Loucy (cell line): ENCODE results near the gene NRXN3.

Experiments used
- H2AFZ ChIP-seq: fragments of 200-600 bp; sonication (generic); 2 replicates; pipeline ENCODE4 v1.6.0; 2016; ENCODE audit warnings: antibody characterized with exemption, mild to moderate bottlenecking, low read length, moderate library complexity
- H3F3A ChIP-seq: fragments of 200-600 bp; 2 replicates; pipeline ENCODE4 v1.6.0; 2016; ENCODE audit warnings: antibody characterized with exemption, low read depth, mild to moderate bottlenecking
- H3K27me3 ChIP-seq: fragments of 200-600 bp; sonication (generic); 2 replicates; pipeline ENCODE4 v1.6.1; 2014; ENCODE audit warnings: low read length, mild to moderate bottlenecking; ENCODE audit not compliant: insufficient read depth, poor library complexity, severe bottlenecking
- H3K36me3 ChIP-seq: fragments of 200-600 bp; sonication (generic); 2 replicates; pipeline ENCODE4 v1.6.1; 2016; ENCODE audit warnings: low read length; ENCODE audit not compliant: insufficient read depth
- H3K4me1 ChIP-seq: fragments of 200-600 bp; sonication (generic); 2 replicates; pipeline ENCODE4 v1.5.1; 2014; ENCODE audit warnings: low read length, mild to moderate bottlenecking; ENCODE audit not compliant: insufficient read depth, poor library complexity, severe bottlenecking
- H3K4me2 ChIP-seq: fragments of 200-600 bp; sonication (generic); 2 replicates; pipeline ENCODE4 v1.6.0; 2014; ENCODE audit warnings: antibody characterized with exemption, low read length, low read depth, mild to moderate bottlenecking; ENCODE audit not compliant: poor library complexity, severe bottlenecking
- H3K4me3 ChIP-seq: fragments of 200-600 bp; sonication (generic); 2 replicates; pipeline ENCODE4 v1.5.1; 2014; ENCODE audit warnings: low read length, mild to moderate bottlenecking, mixed read lengths; ENCODE audit not compliant: poor library complexity, severe bottlenecking
- H3K79me2 ChIP-seq: fragments of 200-600 bp; sonication (generic); 2 replicates; pipeline ENCODE4 v1.6.1; 2014; ENCODE audit warnings: low read length; ENCODE audit not compliant: insufficient read depth
- H3K9ac ChIP-seq: fragments of 200-600 bp; sonication (generic); 2 replicates; pipeline ENCODE4 v1.6.0; 2014; ENCODE audit warnings: mild to moderate bottlenecking, low read depth, low read length, moderate library complexity; ENCODE audit not compliant: poor library complexity, severe bottlenecking
- H3K9me2 ChIP-seq: fragments of 200-600 bp; sonication (generic); replicated peaks from 2 replicates; pipeline ENCODE4 v1.6.1; 2016; ENCODE audit warnings: low read depth, low read length, mixed read lengths
- H3K9me3 ChIP-seq: fragments of 200-600 bp; sonication (generic); 2 replicates; pipeline ENCODE4 v1.6.1; 2014; ENCODE audit warnings: mild to moderate bottlenecking, antibody characterized with exemption, low read length, low read depth; ENCODE audit not compliant: insufficient read depth
- H4K20me1 ChIP-seq: fragments of 200-600 bp; sonication (generic); 2 replicates; pipeline ENCODE4 v1.6.0; 2014; ENCODE audit warnings: antibody characterized with exemption, low read length, mild to moderate bottlenecking; ENCODE audit not compliant: insufficient read depth, poor library complexity, severe bottlenecking
- EZH2phosphoT487 ChIP-seq: fragments of 200-600 bp; IDR thresholded peaks from 2 replicates; pipeline ENCODE4 v1.6.1; 2018; ENCODE audit warnings: antibody characterized with exemption, mild to moderate bottlenecking, moderate library complexity, borderline replicate concordance
- TF ChIP-seq, protein P1 (sequence below): fragments of 200-600 bp; sonication (generic); conservative IDR thresholded peaks from 2 replicates; pipeline ENCODE4 v1.5.1; 2014; ENCODE audit warnings: mild to moderate bottlenecking, antibody characterized with exemption, low read length

The NRXN3 gene

DNA sequence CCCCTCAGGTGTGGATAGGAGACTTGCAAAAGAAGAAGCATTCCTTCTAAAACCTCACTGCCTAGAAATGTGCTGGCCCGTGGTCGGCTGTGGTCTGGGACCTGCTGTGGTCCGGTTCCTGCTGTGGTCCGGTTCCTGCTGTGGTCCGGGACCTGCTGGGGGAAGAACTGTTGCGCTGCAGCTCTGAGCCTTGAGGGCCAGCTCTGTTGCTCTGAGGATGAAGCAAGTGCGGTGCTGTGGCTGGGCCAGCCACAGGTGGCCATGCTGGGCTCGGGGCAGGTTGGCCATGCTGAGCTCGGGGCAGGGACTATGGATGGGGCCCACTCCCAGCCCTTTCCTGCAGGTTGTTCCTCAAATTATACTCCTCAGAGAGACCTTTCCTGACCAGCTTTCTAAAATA lies 5.2 kb downstream of the NRXN3 start:
- Histone ChIP-seq H3K9me3 (no peaks in the 10 kb centered on the region), H3K27me3 (no peaks in the 10 kb centered on the region), H3K9me2 (no peaks in the 10 kb centered on the region), H3K4me1 (no peaks in the 10 kb centered on the region), H3F3A (no peaks in the 10 kb centered on the region), H3K4me3 (no peak overlapping the region), H3K4me2 (no peak overlapping the region), H3K79me2 (no peaks in the 10 kb centered on the region), H4K20me1 (no peaks in the 10 kb centered on the region), H3K9ac (no peak overlapping the region), H3K36me3 (no peaks in the 10 kb centered on the region), H2AFZ (no peak overlapping the region)
- TF ChIP-seq, protein P1, sequence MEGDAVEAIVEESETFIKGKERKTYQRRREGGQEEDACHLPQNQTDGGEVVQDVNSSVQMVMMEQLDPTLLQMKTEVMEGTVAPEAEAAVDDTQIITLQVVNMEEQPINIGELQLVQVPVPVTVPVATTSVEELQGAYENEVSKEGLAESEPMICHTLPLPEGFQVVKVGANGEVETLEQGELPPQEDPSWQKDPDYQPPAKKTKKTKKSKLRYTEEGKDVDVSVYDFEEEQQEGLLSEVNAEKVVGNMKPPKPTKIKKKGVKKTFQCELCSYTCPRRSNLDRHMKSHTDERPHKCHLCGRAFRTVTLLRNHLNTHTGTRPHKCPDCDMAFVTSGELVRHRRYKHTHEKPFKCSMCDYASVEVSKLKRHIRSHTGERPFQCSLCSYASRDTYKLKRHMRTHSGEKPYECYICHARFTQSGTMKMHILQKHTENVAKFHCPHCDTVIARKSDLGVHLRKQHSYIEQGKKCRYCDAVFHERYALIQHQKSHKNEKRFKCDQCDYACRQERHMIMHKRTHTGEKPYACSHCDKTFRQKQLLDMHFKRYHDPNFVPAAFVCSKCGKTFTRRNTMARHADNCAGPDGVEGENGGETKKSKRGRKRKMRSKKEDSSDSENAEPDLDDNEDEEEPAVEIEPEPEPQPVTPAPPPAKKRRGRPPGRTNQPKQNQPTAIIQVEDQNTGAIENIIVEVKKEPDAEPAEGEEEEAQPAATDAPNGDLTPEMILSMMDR: no peak
- no peak for TF ChIP-seq EZH2phosphoT487

DNA sequence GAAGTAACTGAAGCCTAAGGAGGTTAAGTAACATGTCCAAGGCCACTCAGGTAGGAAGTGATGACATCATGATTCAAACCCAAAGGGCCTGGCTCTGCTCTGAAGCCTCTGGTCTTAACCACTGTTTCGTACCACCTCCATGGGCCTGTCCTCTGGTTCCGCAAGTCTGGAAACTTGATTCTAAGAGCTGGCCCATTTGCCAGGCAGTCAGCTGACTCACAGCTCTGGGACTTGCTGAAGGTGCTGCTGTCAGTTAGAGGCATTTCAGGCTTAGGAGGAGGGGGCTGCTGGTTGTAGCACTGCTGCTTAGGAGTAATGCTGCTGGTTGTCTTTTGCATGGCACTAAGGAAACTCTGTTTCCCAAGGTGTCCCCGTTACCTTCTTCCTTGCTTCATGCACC lies 7.9 kb downstream of the NRXN3 start:
- H3K79me2 ChIP-seq: no peaks in the 10 kb centered on the region
- no peaks in the 10 kb centered on the region for H3K9me2 ChIP-seq
- H3K4me2 ChIP-seq: no peak overlapping the region
- no peak overlapping the region for H3K4me3 ChIP-seq
- H3K27me3 ChIP-seq: no peaks in the 10 kb centered on the region
- no peaks in the 10 kb centered on the region for H3K9me3 ChIP-seq
- H3K9ac ChIP-seq: no peak overlapping the region
- no peak overlapping the region for H2AFZ ChIP-seq
- no peaks in the 10 kb centered on the region for H3F3A ChIP-seq
- TF ChIP-seq EZH2phosphoT487: no peak
- TF ChIP-seq, protein P1: no peak
- no peaks in the 10 kb centered on the region for H3K4me1 ChIP-seq
- no peaks in the 10 kb centered on the region for H4K20me1 ChIP-seq
- H3K36me3 ChIP-seq: no peaks in the 10 kb centered on the region

DNA sequence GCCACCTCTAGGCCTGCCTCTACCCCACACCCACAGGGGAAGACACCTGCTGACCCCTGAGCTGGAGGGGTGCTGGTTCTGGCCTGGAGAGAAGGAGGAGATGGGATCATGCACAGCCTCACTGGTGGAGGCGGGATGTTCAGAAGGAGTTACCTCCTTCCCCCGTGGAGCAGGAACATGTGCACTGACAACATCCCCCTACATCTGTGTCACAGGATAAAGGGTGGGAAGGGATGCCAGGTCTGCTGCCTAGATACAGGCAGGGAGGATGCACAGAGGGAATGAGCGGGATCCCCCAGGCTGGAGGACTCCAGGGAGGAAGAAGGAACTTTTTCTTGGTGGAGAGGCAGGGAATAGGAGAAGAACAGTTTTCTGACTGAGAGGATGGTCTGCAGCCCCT lies 8.8 kb downstream of the NRXN3 start:
- Histone ChIP-seq H3K27me3 (no peaks in the 10 kb centered on the region), H3K4me2 (no peak overlapping the region)

More for the DNA sequence above, 8.8 kb downstream of the NRXN3 start:
- H3K79me2 ChIP-seq: no peaks in the 10 kb centered on the region
- no peaks in the 10 kb centered on the region for H3K9me2 ChIP-seq
- H3K4me1 ChIP-seq: no peaks in the 10 kb centered on the region
- H2AFZ ChIP-seq: no peak overlapping the region
- H3K9ac ChIP-seq: no peak overlapping the region
- no peak overlapping the region for H3K4me3 ChIP-seq
- H4K20me1 ChIP-seq: no peaks in the 10 kb centered on the region
- no peaks in the 10 kb centered on the region for H3F3A ChIP-seq
- TF ChIP-seq EZH2phosphoT487: no peak
- TF ChIP-seq, protein P1: no peak
- no peaks in the 10 kb centered on the region for H3K36me3 ChIP-seq
- no peaks in the 10 kb centered on the region for H3K9me3 ChIP-seq
